ENCODE results near the gene ADCY5.

ADCY5 gene

DNA sequence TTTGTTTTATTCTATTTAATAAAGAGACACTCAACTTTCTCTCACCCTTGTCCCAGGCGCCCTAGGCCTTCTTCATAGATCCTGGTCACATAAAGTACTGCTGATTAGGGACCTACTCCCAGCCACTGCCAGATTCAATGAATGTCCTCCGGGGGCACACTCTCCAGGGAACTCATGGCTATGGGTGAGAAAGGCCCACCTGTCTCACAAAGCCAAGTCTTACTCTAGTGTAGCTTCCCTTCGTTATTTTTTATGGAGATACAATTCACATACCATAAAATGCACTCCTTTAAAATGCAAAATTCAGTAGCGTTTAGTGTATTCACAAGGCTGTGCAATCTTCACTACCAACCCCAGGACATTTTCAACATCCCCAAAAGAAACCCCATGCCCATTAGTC, 87.8 kb downstream of the ADCY5 start:
- DNase-seq = no peak

- DNase-seq = no peak
Measured at GRCh38 chr3:123357275-123357674, 91.6 kb downstream of the ADCY5 start.

GRCh38 chr3:123353850-123354233, 95.0 kb downstream of the ADCY5 start:
- no peak for DNase-seq

DNA sequence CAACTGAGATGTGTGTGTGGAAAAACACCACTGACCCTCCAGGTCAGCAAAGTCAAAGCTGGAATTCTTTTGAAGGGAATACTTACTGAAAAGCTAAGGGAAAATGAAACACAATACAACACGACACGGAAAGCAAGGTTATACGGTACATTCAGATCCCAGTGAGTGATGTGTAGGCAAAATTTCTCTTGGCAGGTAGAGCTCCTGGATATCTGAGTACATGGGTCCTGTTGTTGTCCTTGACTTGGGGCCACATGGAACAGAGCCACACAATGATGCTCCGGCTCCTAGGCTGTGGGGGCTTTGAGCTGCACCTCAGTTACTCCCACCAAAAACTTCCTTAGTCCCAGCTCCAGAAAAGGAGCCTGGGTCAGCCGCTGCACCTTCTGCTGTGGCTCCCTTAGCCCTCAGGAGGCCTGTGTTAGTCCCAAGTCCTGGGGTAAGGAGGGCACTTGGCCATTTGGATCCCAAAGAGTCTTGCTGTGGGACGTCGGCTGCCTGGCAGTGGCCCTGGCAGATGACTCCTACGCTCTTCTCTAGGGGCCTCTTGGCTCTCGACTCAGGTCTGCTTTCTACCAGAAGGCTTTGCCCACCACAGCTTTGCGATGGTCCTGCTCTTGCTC, 95.6 kb downstream of the ADCY5 start:
- DNase-seq = no peak

GRCh38 chr3:123352134-123352554, 96.7 kb downstream of the ADCY5 start:
- no peak for DNase-seq

- no peak for DNase-seq
Measured at GRCh38 chr3:123351501-123351900, 97.4 kb downstream of the ADCY5 start.

DNA sequence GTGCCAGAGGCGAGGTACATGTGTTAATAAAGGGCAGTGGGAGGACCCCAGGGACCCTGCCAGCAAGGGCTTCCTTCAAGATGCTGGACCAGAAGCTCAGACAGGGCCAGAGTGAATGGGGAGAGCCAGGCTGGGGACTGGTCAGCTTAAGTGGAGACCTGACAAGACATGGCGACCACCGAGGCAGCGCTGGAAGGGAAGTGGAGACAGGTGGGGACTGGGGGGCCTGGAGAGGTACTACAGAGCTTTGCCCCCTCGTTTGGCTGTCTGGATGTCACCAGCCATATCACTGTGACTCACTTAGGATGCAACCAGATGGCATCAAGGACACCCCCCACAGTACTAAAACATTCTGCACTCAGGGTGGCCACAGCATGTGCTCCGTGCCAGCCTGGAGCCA, 97.9 kb downstream of the ADCY5 start:
- DNase-seq = no peak

- DNase-seq = no peak
Measured at GRCh38 chr3:123349566-123350435, 99.1 kb downstream of the ADCY5 start.

- no peak for DNase-seq
Measured at GRCh38 chr3:123349201-123349535, 99.7 kb downstream of the ADCY5 start.

DNA sequence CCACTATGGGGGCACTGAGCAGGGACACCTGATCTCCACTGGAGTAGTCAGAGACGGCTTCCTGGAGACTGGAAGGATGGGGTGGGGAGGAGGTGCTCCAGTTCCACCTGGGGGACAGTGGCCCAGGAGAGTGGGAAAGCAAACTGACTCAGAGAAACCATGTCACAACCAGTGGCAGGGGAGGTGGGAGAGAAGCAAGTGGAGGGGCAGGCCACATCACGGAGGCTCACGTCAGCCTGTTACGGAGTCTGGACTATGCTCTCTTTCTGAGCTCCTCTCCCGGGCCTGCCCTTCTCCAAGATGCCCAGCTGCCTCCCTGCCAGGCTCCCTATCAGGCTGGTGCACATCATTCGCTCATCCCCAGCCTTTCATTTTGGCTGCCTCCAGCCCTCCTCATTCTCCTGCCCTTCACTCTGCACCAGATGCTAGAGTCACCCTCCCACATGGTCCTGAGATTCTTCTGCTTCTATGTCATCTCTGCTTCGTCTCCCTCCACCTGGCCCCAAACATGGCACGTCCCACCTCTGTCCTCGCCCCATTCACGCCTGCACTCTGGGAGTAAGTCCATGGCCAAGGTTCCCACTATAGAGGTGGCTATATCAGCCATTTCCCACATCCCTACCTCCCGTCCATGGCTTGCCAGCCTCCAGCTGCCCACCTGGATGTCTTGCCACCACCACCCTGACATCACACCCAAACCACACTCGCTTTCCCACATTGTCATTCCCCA, 100.3 kb downstream of the ADCY5 start:
- DNase-seq = no peak

- DNase-seq = no peak
Measured at GRCh38 chr3:123347691-123348264, 101.1 kb downstream of the ADCY5 start.

DNA sequence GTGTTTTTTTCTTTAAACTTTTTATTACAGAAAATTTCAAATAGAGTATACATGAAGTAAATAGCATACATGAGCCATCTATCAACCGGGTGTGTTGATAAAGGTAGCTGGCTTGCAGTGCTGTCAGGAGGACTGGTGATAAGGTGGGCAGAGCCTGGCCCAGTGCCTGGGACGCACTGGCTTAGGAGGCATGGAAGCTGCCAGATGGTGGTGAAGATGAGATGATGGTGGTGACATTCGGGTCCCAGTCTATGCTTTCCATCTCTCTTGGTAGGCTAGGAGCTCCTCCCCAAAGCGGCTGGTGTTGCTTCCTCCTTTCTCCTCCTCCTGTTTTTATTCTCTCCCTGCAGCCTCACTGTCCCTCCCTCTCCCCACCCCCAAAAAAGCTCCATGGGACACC, 101.7 kb downstream of the ADCY5 start:
- no peak for DNase-seq

DNA sequence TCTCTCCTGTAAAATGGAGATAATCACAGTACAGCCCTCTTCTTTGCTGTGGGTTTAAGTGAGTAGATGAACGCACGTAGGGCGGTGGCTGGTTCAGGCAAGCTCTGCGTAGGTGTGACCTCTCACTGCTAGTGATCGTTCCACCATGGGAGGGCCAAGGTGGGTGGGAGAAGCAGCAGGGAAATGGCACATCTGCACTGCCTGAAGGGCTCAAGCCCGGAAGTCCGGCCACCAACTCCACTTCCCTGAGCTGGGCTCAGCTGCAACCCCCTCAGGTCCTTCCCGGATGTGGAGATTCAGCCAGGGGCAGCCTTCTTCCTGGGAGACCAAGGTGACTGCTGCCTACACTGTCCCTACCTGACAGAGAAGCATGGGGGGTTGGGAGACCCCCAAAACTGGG, 102.9 kb downstream of the ADCY5 start:
- DNase-seq = no peak

DNA sequence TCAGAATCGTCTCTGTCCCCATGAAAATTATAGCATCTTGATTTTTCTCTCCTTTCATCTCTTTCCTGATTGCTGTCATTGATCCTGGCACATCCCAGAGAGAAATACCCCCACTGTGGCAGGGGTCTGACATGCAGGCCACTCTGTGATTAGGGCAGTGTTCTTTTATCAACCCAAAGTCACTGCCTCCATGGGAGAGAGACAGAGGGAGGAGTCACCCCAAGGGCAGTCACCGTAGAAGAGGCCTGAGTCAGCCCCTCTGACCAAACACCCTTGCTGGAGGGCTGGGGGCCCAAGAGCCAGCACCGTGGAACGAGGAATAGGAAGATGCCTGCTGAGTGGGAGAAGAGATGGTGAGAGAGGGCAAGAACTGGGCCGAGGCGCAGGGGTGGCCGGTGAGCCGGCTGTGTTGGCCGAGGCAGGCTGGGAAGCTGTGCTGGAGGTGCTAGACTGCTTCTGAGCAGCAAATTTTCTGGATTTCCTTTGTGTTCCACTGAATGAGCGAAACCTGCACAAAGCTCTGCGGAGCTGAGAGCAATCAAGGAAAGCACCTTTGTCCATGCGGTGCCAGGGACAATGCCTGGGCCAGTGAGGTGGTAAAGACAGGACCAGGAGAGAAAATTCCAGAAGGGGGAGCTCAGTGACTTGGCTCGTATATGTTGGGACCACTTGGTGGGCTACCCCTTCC, 103.8 kb downstream of the ADCY5 start:
- DNase-seq = no peak

GRCh38 chr3:123344175-123344906, 104.5 kb downstream of the ADCY5 start:
- DNase-seq = no peak

DNA sequence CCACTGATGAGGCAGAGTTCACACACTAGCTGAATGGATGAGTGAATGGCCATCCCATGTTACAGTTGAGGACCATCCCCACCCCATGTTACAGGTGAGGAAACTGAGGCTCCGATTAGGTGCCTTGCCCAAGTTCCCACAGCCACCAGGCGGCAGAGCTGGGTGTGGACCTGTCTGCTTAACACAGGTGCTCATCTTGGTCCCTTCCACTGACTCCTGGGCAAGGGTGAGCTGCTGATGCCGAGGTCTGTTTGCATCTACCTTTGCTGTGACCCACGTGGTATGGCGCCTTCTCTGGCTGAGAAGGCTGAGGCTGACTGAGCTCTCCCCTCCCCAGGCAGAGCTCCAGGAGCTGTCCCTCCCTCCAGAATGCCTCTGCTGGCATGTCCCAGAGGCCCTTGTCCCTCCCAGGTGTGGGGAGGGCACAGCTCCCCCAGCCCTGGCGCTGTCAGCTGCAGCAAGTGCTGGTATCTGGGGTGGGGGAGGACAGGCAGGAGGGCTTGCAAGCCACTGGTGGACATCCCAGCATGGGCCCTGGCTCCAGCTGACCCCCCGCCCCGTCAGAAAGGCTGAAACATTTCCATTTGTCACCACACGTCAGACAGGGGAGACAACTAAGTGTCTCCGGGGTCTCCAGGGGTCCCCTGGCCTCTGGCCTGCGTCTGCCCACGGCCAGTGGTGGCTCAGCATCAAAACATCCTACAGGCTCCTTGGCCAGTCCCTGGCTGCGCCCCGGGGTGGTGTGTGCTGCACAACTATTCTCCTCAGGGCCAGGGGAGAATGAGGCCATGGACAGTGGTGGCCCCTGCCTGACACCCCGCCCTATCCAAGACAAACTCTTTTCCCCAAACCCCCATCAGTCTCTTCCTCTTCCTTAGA, 105.4 kb downstream of the ADCY5 start:
- DNase-seq = no peak

DNA sequence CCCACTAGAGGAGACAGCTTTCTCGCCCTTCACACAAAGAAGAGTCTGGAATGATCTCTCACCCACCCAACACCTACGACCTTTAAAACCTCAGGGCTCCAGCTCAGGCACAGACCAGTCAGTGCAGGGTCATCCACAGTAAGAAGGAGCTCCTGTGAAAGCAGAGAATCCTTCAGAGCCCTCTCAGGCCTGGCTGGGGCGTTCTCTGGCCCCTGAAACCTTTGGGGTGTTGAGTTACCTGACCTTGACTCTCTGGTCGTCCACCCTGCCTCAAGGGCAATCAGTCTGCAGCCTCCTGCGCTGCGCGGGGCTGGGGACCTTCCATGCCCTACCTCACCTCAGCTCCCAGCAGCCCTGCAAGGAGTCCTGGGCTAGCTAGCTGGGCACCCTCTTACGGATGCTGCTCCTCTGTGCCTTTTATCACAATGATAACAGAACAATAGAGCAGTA, 106.2 kb downstream of the ADCY5 start:
- DNase-seq = no peak

- DNase-seq = no peak
Measured at GRCh38 chr3:123341871-123342630, 106.8 kb downstream of the ADCY5 start.

DNA sequence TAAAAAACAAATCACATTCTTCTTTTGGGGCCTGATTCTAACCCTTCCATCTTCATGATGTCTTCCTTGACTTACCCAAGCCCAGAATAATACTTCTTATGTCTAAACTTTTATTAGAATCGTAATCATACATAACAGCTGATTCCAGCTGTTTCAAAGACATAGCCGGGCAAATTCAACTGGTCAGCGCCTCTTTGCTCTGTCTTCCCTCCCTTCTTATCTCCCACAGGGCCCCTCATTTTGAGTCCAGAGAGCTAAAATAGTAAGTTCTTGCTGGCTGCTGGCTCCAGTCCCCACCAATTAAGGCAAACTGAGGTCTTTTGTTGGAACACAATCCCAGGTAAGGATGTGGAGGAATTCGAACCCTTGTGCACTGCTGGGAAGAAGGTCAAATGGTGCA, 108.6 kb downstream of the ADCY5 start:
- no peak for DNase-seq

DNA sequence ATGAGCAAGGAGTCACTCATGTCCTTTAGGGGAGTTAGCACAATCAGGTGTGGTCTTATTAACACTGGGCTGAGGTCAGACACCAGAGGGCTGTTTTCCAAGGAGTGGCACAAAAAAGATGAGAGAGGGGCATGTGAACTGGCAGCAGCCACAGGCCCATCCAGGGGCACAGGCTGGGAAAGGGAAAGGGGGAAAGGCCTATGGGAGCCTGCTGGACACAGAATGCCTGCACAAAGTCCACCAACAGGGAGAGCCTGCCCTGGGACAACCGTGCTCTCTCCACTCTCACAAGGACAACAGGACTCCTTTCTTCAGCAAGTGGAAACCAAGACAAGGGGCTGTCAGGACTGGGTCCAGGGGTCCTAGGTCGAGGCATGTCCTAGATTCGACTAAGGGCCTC, 109.6 kb downstream of the ADCY5 start:
- no peak for DNase-seq

Data from NCI-H774 (cell line).